A549 (cell line): ENCODE measurements around the gene RNU2-1. TPM values are rescaled to one million over a fixed set of nuclear protein-coding genes. Genes with fewer than 3 reads are reported as not detected.

Experiments used
- ATAC-seq, 2 experiments: fragments of 200-7000 bp in 1 of 2; fragments of >200 bp in 1 of 2; cut with Nextera tagmentation in 1 of 2; cut with Tn5 transposase in 1 of 2; 3 replicates each; pipeline versions ENCODE4 v1.8.0 to v1.9.1; 2018 to 2020; ENCODE audit warnings: mild to moderate bottlenecking in 1 of 2, moderate library complexity in 1 of 2
- CTCF ChIA-PET: fragments of 300-600 bp; sonication (Branson Sonifier 250); formaldehyde crosslinking; extraction: SDS; loops from one replicate; lab custom pipeline; 2021; ENCODE audit warnings: antibody characterized with exemption, inconsistent platforms; lab: Yijun Ruan, JAX
- POLR2A ChIA-PET: fragments of 350-600 bp; formaldehyde crosslinking; extraction: SDS; loops from one replicate; lab custom pipeline; 2021; ENCODE audit warnings: antibody characterized with exemption, inconsistent platforms; lab: Yijun Ruan, JAX
- DNase-seq, 2 experiments: peaks; one replicate each; pipeline versions ENCODE4 v3.0.0 to v3.0.0-alpha.2; 2011 to 2016; ENCODE audit warnings: low read depth in 1 of 2, low spot score in 1 of 2
- FAIRE-seq: peaks from 2 replicates; lab custom pipeline; 2011; peaks lifted over from hg19 to GRCh38; lab: Jason Lieb, UNC
- H3K27ac ChIP-seq, 2 experiments: fragments of >200 bp; sonication (Bioruptor Twin); formaldehyde crosslinking; 3 replicates each; pipeline ENCODE4 v1.5.1; 2016 to 2017
- H3K4me1 ChIP-seq: fragments of >200 bp; sonication (Bioruptor Twin); formaldehyde crosslinking; 3 replicates; pipeline ENCODE4 v1.6.1; 2016
- H3K4me2 ChIP-seq: fragments of >200 bp; sonication (Bioruptor Twin); formaldehyde crosslinking; 3 replicates; pipeline ENCODE4 v1.6.1; 2016
- H3K4me3 ChIP-seq: fragments of >200 bp; sonication (Bioruptor Twin); formaldehyde crosslinking; 3 replicates; pipeline ENCODE4 v1.5.1; 2016
- H3K9me3 ChIP-seq: fragments of >200 bp; sonication (Bioruptor Twin); formaldehyde crosslinking; 3 replicates; pipeline ENCODE4 v1.6.1; 2016
- BCL3 ChIP-seq: fragments of >200 bp; sonication (Bioruptor Twin); formaldehyde crosslinking; IDR thresholded peaks from 3 replicates; pipeline ENCODE4 v1.6.1; 2016
- CBX2 ChIP-seq: fragments of 200-600 bp; sonication (generic); IDR thresholded peaks from 2 replicates; pipeline ENCODE4 v1.6.1; 2016; ENCODE audit warnings: low read depth, mild to moderate bottlenecking, borderline replicate concordance
- CBX8 ChIP-seq: fragments of 200-600 bp; sonication (generic); IDR thresholded peaks from 2 replicates; pipeline ENCODE4 v1.6.1; 2016
- CHD2 ChIP-seq: fragments of 150-350 bp; IDR thresholded peaks from 2 replicates; pipeline ENCODE4 v1.6.1; 2014; ENCODE audit warnings: low read length; ENCODE audit not compliant: partially characterized antibody
- ESRRA ChIP-seq: fragments of 150-350 bp; IDR thresholded peaks from 2 replicates; pipeline ENCODE4 v1.6.1; 2014; ENCODE audit warnings: mild to moderate bottlenecking, low read length, borderline replicate concordance
- FOSL2 ChIP-seq, 2 experiments: fragments of 450-650 bp in 1 of 2; fragments of >200 bp in 1 of 2; sonication (Bioruptor Twin) in 1 of 2; formaldehyde crosslinking; IDR thresholded peaks; 2 replicates each; pipeline versions ENCODE4 v1.5.0 to v1.6.1; 2016 to 2020; ENCODE audit warnings: mild to moderate bottlenecking in 1 of 2, moderate library complexity in 1 of 2
- FOXS1 ChIP-seq: fragments of 250-450 bp; sonication (Bioruptor Pico); IDR thresholded peaks from 2 replicates; pipeline ENCODE4 v1.5.0; 2020; ENCODE audit warnings: mild to moderate bottlenecking, moderate library complexity
- HEYL ChIP-seq: fragments of 250-450 bp; sonication (Bioruptor Pico); IDR thresholded peaks from 2 replicates; pipeline ENCODE4 v1.8.0; 2021; ENCODE audit warnings: mild to moderate bottlenecking, moderate library complexity
- HOXB13 ChIP-seq: fragments of 250-450 bp; sonication (Bioruptor Pico); IDR thresholded peaks from 2 replicates; pipeline ENCODE4 v1.5.0; 2020; ENCODE audit warnings: low read depth, mild to moderate bottlenecking, moderate library complexity
- JUN ChIP-seq, 2 experiments: fragments of >200 bp; sonication (Bioruptor Twin); formaldehyde crosslinking; IDR thresholded peaks; 2 replicates in 1 of 2; 3 replicates in 1 of 2; pipeline ENCODE4 v1.6.1; 2016 to 2017
- JUNB ChIP-seq: fragments of >200 bp; sonication (Bioruptor Twin); formaldehyde crosslinking; IDR thresholded peaks from 2 replicates; pipeline ENCODE4 v1.6.1; 2016
- KDM1A ChIP-seq: fragments of 200-600 bp; sonication (generic); IDR thresholded peaks from 2 replicates; pipeline ENCODE4 v1.6.1; 2016; ENCODE audit warnings: low read depth, mild to moderate bottlenecking
- KDM5A ChIP-seq: fragments of 200-600 bp; sonication (generic); IDR thresholded peaks from 2 replicates; pipeline ENCODE4 v1.6.1; 2016; ENCODE audit warnings: antibody characterized with exemption, mild to moderate bottlenecking
- PHF8 ChIP-seq: fragments of 200-600 bp; sonication (generic); IDR thresholded peaks from 2 replicates; pipeline ENCODE4 v1.6.1; 2016; ENCODE audit warnings: low read depth, mild to moderate bottlenecking, antibody characterized with exemption, moderate library complexity, borderline replicate concordance
- POLR2A ChIP-seq: IDR thresholded peaks from 2 replicates; pipeline ENCODE4 v1.6.1; 2012; ENCODE audit warnings: mild to moderate bottlenecking, low read length
- POLR2AphosphoS2 ChIP-seq: conservative IDR thresholded peaks from 2 replicates; pipeline ENCODE4 v1.6.1; 2012; ENCODE audit warnings: low read length, improper control_type of control experiment, inconsistent platforms
- RFX5 ChIP-seq: fragments of 450-650 bp; IDR thresholded peaks from 2 replicates; pipeline ENCODE4 v1.7.1; 2014; ENCODE audit warnings: antibody characterized with exemption, mild to moderate bottlenecking, moderate library complexity
- RNF2 ChIP-seq: fragments of 200-600 bp; sonication (generic); IDR thresholded peaks from 2 replicates; pipeline ENCODE4 v1.6.1; 2016; ENCODE audit warnings: low read depth, mild to moderate bottlenecking, antibody characterized with exemption, moderate library complexity, borderline replicate concordance
- SREBF2 ChIP-seq: fragments of 450-650 bp; IDR thresholded peaks from 2 replicates; pipeline ENCODE4 v1.6.1; 2014; ENCODE audit warnings: mild to moderate bottlenecking, moderate library complexity
- TFCP2L1 ChIP-seq: fragments of 250-450 bp; sonication (Bioruptor Pico); IDR thresholded peaks from 2 replicates; pipeline ENCODE4 v1.5.0; 2021; ENCODE audit warnings: mild to moderate bottlenecking
- ZC3H11A ChIP-seq: fragments of 450-650 bp; IDR thresholded peaks from 2 replicates; pipeline ENCODE4 v1.6.1; 2014; ENCODE audit warnings: antibody characterized with exemption, mild to moderate bottlenecking
- WGBS: methylation state at CpG from one replicate; pipeline ENCODE4 v1.1.6; 2017; ENCODE audit errors: missing lambda C conversion rate; 5-methylcytosine and 5-hydroxymethylcytosine counted together
- polyA plus RNA-seq, 4 experiments: library from polyadenylated mRNA; depleted of rRNA in 3 of 4; stranded (reverse); fragments of >200 nt; fragmentation: RNase III in 1 of 4; extraction: RNeasy Plus Mini Kit Qiagen cat#74134 plus additional on column Dnase treatment in 1 of 4; gene quantifications; 2 replicates in 3 of 4; 3 replicates in 1 of 4; pipeline ENCODE4 v1.2.3, GENCODE V29; 2011 to 2017
- TF ChIP-seq, protein P1 (sequence below): IDR thresholded peaks from 2 replicates; pipeline ENCODE4 v1.6.1; 2012
- TF ChIP-seq, protein P2 (sequence below): fragments of 250-450 bp; sonication (Bioruptor Pico); IDR thresholded peaks from 2 replicates; pipeline ENCODE4 v1.5.0; 2021; ENCODE audit warnings: mild to moderate bottlenecking, moderate library complexity, borderline replicate concordance
- TF ChIP-seq, protein P3 (sequence below): IDR thresholded peaks from 2 replicates; pipeline ENCODE4 v1.6.1; 2012; ENCODE audit warnings: low read depth, borderline replicate concordance
- TF ChIP-seq, protein P4 (sequence below): fragments of 250-450 bp; sonication (Bioruptor Pico); IDR thresholded peaks from 2 replicates; pipeline ENCODE4 v1.5.0; 2020; ENCODE audit warnings: low read depth, mild to moderate bottlenecking, moderate library complexity

RNU2-1 gene
- polyA plus RNA-seq, 2 of the 4 experiments (the other 2 are of a cell fraction): not detected

GRCh38 chr17:43216369-43216761 is 17.4 kb downstream of the RNU2-1 start:
- WGBS: 79% methylated on average over 4 of the region's 4 CpGs
- TF ChIP-seq SREBF2 (no peak), BCL3 (no peak), HOXB13 (CRISPR knock-in tag) (no peak), CBX2 (no peak), HEYL (CRISPR knock-in tag) (no peak), CHD2 (no peak), FOXS1 (no peak), CBX8 (no peak), ESRRA (no peak), POLR2A (no peak), FOSL2 (IDR thresholded peaks at IDR 0.05) (no peak), FOSL2 (CRISPR knock-in tag; IDR thresholded peaks at IDR 0.05) (no peak)
- H3K4me1 ChIP-seq: peaks cover 8% of the 10 kb centered on the region; the same call in 1 of the 3 replicates
- POLR2A ChIA-PET: interaction anchor here (2.5 kb wide), 1 partner anchor 99 kb away, joined by 15 read pairs; no protein-coding TSS in a partner anchor
- H3K9me3 ChIP-seq: no peaks in the 10 kb centered on the region
- CTCF ChIA-PET: interaction anchor here (0.6 to 1.9 kb wide), 5 partner anchors 9 to 97 kb away, joined by 3 to 7 read pairs (median 3); no protein-coding TSS in a partner anchor
- DNase-seq (no peak), ATAC-seq (no peak), FAIRE-seq (no peak)
- H3K4me2 ChIP-seq: no peak overlapping the region
- H3K27ac ChIP-seq: no peak overlapping the region
- H3K4me3 ChIP-seq: no peak overlapping the region

- CTCF ChIA-PET: no interaction called here
- no peak overlapping the region for H3K4me3 ChIP-seq
Measured at GRCh38 chr17:43215341-43215740, 18.4 kb downstream of the RNU2-1 start.

DNA sequence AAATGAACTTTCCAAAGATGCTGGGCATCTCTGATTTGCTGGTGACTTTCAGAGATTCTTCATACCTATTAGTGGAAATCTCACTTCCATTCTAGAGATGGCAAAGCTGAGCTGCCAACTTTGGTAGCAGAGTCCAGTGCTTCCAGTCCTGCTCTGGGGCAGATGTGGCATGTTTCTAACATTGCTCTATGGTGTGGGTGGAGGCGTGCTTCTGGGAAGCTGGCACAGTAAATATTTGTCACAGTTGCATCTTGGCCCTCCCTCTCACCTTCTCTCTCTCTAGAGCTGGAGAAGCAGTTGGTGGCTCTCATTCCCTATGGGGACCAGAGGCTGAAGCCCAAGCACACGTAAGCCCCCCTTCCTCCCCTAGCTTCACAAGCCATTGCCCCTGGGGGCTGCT is 20.2 kb downstream of the RNU2-1 start:
- no peak overlapping the region for H3K27ac ChIP-seq
- no peak for ATAC-seq
- no peak overlapping the region for H3K4me2 ChIP-seq
- ChIA-PET POLR2A (interaction anchor here (1.1 to 5.2 kb wide), 2 partner anchors 41 to 102 kb away, joined by 8 to 52 read pairs; no protein-coding TSS in a partner anchor), CTCF (interaction anchor here (1.1 to 2.8 kb wide), 8 partner anchors 8 to 207 kb away, joined by 3 to 16 read pairs (median 5); partner anchors contain the start of gene IFI35)
- H3K9me3 ChIP-seq: no peaks in the 10 kb centered on the region
- DNase-seq: no peak
- no peak overlapping the region for H3K4me3 ChIP-seq
- FAIRE-seq: no peak
- TF ChIP-seq RNF2 (no peak), ZC3H11A (no peak), KDM1A (no peak), RFX5 (no peak), FOSL2 (IDR thresholded peaks at IDR 0.05) (no peak), FOSL2 (CRISPR knock-in tag; IDR thresholded peaks at IDR 0.05) (no peak), KDM5A (no peak), ESRRA (no peak), TFCP2L1 (no peak), PHF8 (no peak), JUNB (no peak)
- TF ChIP-seq, protein P1, sequence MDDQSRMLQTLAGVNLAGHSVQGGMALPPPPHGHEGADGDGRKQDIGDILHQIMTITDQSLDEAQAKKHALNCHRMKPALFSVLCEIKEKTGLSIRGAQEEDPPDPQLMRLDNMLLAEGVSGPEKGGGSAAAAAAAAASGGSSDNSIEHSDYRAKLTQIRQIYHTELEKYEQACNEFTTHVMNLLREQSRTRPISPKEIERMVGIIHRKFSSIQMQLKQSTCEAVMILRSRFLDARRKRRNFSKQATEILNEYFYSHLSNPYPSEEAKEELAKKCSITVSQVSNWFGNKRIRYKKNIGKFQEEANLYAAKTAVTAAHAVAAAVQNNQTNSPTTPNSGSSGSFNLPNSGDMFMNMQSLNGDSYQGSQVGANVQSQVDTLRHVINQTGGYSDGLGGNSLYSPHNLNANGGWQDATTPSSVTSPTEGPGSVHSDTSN: no peak
- TF ChIP-seq, protein P2, sequence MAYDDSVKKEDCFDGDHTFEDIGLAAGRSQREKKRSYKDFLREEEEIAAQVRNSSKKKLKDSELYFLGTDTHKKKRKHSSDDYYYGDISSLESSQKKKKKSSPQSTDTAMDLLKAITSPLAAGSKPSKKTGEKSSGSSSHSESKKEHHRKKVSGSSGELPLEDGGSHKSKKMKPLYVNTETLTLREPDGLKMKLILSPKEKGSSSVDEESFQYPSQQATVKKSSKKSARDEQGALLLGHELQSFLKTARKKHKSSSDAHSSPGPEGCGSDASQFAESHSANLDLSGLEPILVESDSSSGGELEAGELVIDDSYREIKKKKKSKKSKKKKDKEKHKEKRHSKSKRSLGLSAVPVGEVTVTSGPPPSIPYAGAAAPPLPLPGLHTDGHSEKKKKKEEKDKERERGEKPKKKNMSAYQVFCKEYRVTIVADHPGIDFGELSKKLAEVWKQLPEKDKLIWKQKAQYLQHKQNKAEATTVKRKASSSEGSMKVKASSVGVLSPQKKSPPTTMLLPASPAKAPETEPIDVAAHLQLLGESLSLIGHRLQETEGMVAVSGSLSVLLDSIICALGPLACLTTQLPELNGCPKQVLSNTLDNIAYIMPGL (CRISPR knock-in tag): no peak
- TF ChIP-seq, protein P3, sequence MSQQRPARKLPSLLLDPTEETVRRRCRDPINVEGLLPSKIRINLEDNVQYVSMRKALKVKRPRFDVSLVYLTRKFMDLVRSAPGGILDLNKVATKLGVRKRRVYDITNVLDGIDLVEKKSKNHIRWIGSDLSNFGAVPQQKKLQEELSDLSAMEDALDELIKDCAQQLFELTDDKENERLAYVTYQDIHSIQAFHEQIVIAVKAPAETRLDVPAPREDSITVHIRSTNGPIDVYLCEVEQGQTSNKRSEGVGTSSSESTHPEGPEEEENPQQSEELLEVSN: no peak
- TF ChIP-seq, protein P4, sequence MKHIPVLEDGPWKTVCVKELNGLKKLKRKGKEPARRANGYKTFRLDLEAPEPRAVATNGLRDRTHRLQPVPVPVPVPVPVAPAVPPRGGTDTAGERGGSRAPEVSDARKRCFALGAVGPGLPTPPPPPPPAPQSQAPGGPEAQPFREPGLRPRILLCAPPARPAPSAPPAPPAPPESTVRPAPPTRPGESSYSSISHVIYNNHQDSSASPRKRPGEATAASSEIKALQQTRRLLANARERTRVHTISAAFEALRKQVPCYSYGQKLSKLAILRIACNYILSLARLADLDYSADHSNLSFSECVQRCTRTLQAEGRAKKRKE (CRISPR knock-in tag): no peak
- H3K4me1 ChIP-seq: peaks cover 14% of the 10 kb centered on the region
- WGBS: 90% methylated on average over 2 of the region's 2 CpGs

More at GRCh38 chr17:43215341-43215740, 18.4 kb downstream of the RNU2-1 start:
- POLR2A ChIA-PET: interaction anchor here (2.5 kb wide), 1 partner anchor 100 kb away, joined by 15 read pairs; no protein-coding TSS in a partner anchor
- DNase-seq: no peak
- 92% methylated on average over 3 of the region's 3 CpGs for WGBS
- ATAC-seq: no peak
- TF ChIP-seq FOXS1 (no peak), JUN (IDR thresholded peaks at IDR 0.05) (no peak), POLR2AphosphoS2 (no peak)
- TF ChIP-seq, all 56 proteins: peak for 0
- H3K4me1 ChIP-seq: peaks cover 14% of the 10 kb centered on the region
- FAIRE-seq: no peak
- no peak overlapping the region for H3K4me2 ChIP-seq
- H3K9me3 ChIP-seq: no peaks in the 10 kb centered on the region
- no peak overlapping the region for H3K27ac ChIP-seq
